HG03432 (cell line): ENCODE results near the gene CLIC4.
"Not testable (repeated sequence)": the region's sequence is repeated elsewhere in the genome, so short reads cannot be mapped to it uniquely, and the experiment has no call there.

Experiments used
- ATAC-seq: cut with Tn5 transposase; IDR thresholded peaks from one replicate; pipeline ENCODE4 v1.9.1; 2021; ENCODE audit warnings: mild to moderate bottlenecking, moderate library complexity; ENCODE audit not compliant: unreplicated experiment

Gene CLIC4

DNA sequence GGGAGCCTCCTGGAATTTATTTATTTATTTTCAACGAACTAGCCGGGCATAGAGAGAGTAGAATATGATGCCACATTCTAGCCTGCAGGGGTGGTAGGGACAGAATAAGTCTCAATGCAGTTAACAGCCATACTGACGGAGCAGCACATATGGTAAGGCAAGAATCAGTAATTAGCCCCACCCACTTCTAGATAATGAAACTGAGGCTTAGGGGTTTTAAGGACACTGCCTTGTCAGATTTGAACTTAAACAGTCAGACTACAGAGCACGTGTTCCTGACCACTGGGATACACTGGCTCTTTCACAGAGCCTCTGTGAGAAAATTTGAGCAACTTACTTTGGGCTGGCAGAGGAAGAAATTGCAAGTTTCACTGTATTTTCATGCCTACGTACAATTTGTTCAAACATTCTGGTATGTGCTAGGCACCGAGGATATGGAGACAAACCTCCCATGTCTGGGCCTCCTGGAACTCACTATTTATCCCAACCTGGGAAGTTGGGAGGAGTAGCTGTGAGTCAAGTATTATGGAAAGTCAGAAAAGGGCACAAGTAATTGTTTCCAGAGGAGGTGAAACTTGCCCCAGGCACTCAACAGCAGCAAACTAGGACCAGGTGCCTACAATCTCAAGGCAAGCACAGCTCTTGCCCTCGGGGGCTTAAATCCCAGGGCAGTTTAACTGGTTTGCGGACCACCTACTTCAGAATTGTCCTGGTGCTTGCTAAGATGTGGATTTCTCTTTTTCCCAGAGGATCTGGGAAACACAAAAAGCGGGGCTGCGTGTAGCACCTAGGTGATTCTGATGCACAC, 1.6 kb upstream of the CLIC4 start:
- no peak for ATAC-seq

DNA sequence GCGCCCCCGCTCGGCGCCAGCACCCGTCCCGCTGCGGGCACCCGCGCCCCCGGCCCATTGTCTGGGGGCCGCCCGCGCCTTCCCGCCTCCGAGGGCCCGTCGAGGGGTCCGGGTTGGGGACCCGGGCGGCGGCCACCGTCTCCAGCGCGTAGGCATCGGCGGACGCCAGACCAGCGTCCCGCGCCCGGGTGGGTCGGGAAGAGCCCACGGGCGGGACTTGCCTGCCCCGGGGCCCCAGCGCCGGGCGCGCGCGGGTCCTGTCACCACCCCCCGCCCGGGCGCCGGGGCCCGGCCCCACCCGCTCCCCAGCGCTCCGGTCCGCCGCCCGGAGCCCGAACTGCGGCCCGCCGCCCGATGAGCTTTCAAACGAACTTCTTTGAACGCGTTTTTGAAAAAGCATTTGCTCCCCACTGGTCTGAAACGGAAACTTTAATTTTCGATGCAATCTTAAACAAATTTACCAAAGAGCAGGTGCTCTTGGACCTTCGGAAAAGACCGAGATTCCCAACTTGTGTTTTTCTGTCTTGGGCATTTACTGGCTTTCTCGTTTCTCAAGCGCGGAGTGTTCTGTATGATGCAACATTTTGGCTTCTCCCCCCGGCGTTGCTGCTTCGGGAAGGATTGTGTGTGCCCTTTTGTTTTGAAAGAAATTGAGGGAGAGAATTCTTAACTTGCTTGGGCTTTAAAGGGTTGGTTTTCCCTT, 615 bp downstream of the CLIC4 start:
- ATAC-seq = peak; percentile 13

DNA sequence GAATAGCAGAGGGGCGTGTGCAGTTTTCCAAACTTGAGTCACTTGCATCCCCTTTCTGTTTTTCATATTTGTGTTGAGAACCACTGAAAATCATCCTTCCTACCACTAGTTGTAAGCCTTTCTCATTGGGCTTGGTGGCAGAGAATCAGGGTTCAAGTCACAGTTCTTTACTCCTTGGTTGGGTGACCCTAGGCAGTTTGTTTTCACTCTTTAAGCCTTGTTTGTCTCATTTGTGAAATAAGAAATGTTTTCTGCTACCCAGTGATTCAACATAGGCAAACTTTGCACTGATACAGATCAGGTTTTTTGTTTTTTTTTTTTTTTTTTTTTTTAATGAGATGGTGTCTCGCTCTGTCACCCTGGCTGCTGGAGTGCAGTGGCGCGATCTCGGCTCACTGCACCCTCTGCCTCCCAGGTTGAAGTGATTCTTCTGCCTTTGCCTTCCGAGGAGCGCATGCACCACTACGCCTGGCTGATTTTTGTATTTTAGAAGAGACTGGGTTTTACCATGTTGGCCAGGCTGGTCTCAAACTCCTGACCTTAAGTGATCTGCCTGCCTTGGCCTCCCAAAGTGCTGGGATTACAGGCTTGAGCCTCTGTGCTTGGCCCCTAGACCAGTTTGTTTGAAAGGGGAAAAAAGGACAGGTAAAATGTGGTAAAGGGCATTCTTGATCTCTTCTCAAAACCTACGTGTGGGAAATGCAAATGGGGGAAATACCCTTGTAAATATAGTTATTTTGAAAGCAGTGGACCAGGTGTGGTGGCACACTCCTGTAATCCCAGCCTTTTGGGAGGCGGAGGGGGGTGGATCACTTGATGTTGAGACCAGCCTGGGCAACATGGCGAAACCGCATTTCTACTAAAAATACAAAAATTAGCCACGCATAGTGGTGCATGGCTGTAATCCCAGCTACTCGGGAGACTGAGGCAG, 3.2 kb downstream of the CLIC4 start:
- ATAC-seq = no peak

DNA sequence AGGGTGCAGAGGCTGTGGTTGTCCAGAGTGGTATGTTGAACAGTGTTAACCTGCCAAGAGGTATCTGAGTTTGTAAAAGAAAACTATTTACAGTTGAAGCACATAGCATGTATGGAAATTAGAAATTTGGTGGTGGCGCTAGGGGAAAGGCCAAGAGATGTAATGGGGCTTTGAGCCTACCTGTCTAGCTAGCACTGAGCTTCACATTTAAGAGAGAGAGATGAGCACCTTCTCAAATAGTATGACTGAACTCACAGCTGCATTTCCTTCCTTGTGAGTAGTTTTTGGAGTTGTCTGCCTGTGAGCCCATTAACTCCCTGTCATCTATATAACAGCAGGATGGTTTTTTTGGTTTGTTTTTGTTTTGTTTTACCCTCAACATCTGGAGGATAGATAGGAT, 4.0 kb downstream of the CLIC4 start:
- no peak for ATAC-seq

DNA sequence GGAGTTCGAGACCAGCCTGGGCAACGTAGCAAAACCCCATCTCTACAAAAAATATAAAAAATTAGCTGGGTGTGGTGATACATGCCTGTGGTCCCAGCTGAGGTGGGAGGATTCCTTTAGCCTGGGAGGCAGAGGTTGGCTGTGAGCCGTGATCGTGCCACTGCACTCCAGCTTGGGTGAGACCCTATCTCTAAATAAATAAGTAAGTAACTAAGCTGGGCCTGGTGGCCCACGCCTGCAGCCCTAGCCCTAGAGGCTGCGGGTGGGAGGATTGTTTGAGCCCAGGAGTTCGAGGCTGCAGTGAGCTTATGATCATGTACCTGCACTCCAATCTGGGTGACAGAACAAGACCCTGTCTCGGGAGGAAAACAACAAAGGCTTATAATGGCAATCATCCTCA, 4.6 kb downstream of the CLIC4 start:
- no peak for ATAC-seq

DNA sequence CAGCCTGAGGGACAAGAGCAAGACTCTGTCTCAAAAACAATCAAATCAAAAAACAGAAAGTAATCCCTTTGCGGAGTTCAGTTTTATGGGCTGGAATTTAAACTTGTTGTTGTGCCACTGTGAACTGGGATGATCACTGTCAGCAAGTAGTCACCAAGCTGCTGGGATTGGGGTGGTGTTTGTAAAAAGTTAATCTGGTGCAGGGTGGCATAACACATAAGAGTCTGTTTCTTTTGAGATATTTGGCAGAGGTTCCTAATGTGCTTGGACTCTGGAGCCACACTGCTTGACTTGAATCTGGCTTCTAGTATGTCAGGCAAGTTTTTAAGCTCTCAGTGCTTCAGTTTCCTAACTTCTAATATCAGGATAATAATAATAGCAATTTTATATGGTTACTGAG, 6.6 kb downstream of the CLIC4 start:
- no peak for ATAC-seq

DNA sequence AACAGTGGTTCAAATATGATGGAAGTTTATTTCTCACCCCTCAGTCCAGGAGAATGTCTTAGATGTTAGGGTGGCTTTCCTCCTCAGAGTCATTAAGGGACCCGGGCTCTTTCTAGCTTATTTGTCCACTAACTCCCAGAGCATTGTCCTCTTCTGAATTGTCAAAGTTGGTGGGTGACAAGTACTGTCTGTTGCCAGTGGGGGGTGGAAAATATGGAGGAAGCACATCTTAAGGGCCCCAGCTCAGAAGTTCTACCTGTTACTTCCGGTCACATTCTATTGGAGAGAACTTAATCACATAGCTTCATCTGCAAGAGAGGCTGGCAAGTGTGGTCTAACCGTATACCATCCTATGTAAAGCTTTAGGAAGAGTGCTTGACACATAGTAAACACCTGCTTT, 7.1 kb downstream of the CLIC4 start:
- no peak for ATAC-seq

DNA sequence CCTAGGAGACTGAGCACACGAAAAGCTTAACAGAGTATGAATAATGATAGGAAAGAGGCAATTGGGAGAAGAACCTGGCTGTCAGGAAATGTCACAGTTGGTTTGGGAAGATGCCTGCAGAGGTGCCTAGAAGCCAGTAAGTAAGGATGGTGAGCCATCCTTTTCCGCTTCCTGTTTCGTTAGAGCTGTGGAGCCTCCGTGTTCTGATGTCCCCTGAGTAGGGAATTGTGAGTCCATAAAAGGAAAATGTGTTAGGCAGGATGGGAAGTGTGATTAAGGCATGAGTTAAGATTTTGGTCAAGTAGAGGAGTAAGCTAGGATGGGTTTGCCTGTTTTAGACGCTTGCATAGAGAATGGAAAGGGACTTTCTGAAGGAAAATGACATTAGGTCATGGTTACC, 9.0 kb downstream of the CLIC4 start:
- ATAC-seq = no peak

DNA sequence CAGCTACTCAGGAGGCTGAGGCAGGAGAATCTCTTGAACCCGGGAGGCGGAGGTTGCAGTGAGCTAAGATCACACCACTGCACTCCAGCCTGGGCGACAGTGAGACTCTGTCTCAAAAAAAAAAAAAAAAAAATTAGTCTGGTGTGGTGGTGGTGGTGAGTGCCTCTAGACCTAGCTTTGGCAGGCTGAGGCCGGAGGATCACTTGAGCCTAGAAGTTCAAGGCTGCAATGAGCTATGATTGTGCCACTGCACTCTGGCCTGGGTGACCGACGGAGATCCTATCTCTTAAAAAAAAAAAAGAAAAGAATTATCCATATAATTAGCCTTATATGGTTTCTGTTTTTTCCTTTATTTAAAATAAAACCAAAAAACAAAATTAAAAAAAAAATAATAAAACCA, 10.1 kb downstream of the CLIC4 start:
- not testable (repeated sequence) for ATAC-seq

DNA sequence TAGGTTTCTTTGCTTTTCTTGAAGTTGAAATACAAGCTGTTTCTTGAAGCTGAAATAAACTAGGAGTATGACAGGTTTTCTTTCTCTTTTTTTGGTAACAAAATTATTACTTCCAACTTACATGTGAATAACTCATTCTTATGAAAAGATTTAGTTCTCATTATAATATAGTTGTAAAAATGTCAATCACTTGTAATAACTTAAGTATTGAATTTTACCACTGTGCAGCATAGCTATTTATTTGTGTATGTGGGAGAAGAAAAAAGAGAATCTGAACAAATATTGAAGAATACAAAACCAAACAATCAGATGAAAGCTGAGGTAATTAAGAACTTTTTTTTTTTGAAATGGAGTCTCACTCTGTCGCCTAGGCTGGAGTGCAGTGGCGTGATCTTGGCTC, 11.1 kb downstream of the CLIC4 start:
- ATAC-seq = no peak

DNA sequence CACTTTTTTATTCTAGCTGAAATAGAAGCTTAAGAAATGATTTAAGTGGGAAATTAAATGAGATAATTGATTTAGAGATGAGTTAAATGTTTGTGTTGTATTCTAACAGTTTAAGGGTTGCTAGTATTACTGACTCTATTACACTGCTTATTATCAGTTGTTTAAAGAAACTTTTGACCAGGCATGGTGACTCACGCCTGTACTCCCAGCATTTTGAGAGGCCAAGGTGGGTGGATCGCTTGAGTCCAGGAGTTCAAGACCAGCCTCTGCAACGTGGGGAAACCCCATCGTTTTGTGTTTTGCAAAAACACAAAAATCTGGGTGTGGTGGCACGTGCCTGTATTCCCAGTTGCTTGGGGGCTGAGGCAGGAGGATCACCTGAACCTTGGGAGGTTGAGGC, 14.2 kb downstream of the CLIC4 start:
- no peak for ATAC-seq

DNA sequence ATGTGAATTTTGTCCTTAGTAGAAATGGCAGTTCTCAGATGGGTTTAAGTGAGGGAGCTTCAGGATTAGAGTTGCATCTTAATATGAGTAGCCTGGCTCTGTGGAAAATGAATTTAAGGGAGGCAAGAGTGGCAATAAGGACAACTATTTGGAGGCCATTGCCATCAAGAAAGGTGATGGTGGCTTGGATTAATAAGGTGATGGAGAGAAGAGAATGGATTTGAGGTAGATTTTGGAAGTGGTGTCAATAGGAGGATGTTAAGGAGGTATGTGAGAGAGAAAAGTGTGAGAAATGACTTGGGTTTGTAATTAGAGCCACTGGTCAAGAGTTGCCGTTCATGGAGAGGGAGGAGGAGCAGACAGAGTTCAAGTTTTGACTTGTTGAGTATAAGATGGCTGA, 16.3 kb downstream of the CLIC4 start:
- no peak for ATAC-seq

DNA sequence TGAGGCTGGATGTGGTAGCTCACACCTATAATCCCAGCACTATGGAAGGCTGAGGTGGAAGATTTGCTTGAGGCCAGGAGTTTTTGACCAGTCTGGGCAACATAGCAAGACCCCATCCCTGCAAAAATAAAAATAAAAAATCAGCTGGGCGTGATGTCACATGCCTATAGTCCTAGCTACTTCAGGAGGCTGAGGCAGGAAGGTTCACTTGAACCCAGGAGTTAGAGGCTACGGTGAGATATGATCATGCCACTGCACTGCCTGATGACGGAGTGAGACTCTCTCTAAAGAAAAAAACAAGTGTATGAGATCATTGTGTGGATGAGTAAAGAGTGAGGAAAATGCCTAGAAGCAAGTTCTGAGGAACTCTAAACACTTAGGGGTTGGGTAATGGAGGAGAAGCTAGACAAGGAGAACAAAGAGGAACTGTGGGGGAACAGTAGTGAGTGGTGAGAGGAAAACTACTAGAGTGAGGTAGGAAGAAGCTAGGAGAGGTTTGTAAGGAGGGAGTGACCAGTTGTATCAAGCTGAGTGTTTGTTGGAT, 17.0 kb downstream of the CLIC4 start:
- no peak for ATAC-seq

DNA sequence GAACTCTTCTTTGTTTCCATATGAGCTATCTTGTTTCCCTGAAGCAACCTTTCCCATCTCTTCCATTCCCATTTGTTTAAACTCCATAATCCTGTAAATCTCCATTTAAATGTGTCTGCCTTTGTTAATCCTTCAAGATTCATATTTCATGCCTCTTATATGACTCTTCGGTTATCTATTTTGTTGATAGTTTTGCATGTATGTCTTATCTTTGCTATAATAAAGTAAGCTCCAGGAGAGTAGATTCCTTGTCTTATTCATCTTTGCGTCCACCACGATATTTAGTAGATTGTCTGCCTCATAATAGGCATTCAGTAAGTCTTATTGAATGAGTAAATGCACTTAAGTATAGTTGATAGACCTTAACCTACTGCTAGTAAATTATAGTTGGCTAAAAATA, 18.4 kb downstream of the CLIC4 start:
- ATAC-seq = no peak

DNA sequence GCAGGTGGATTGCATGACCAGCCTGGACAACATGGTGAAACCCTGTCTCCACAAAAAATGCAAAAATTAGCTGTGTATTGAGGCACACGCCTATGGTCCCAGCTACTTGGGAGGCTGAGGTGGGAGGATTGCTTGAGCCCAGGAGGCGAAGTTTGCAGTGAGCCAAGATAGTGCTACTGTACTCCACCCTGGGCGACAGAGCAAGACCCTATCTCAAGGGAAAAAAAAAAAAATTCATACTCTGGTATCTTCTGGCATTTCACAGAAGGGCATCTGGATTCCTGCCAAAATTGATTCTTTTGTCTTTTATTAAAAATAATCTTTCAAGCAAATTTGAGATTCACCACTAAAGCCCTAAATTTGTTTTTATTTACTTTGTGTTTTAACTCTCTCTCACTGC, 19.2 kb downstream of the CLIC4 start:
- no peak for ATAC-seq

DNA sequence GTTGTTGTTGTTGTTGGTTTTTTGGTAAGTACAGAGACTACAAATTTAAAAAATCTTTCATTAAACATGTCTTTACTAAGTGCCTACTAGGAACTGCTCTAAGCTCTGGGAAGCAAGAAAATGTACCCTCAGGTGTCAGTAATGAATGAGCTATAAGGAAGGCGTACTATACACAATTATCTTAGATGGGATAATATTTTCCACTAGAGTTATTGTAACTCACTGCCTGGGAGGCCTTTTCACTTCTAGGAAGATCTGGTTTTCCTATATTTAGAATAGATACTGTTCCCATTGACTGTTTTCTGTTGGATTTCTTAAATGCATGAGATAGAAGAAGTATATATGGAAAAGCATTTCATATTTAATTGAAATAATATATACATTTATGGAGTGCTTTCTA, 19.6 kb downstream of the CLIC4 start:
- no peak for ATAC-seq

DNA sequence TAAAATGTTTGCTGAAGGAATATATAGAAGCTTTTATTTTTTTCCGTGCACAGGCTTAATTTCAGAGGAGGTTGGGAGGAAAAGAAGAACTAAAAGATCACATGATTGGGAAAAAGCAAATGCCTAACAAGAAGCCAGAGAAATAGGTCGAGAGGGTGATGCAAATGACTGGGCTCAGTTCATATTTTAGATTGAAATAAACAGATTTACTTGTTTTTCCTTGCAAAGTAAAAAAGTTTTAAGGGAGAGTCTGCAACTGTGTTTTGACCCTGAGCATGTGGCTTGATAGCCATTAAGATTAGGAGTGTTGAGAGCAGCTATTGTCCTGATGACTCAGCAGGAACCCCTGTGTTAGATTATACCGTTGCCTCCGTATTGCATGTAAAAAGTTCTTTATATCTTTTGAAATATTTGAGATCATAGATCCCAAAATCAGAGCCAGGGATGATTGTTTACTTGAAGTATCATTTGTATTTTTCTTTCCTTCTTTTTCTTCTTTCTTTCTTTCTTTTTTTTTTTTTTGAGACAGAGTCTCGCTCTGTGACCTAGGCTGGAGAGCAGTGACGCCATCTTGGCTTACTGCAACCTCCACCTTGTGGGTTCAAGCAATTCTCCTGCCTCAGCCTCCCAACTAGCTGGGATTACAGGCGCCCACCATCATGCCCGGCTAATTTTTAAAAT, 20.2 kb downstream of the CLIC4 start:
- no peak for ATAC-seq

DNA sequence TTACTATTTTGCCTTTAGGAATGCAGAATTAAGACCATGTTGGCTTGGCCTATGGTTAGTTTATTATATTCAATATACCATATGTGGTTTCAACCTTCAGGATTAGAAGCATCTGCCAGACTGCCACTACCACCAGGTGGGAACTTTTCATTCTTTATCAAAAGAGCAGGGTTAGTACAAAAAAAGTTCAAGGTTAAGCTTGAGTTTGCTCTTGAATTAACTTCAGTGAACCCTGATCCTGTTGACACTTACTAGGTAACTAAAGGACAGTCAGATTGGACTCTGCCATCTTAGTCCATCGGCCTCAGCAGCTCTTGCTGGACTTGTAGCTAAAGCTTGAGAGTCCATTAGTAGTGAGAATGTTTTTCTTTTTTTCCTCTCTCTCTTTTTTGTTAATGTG, 22.1 kb downstream of the CLIC4 start:
- ATAC-seq = no peak

DNA sequence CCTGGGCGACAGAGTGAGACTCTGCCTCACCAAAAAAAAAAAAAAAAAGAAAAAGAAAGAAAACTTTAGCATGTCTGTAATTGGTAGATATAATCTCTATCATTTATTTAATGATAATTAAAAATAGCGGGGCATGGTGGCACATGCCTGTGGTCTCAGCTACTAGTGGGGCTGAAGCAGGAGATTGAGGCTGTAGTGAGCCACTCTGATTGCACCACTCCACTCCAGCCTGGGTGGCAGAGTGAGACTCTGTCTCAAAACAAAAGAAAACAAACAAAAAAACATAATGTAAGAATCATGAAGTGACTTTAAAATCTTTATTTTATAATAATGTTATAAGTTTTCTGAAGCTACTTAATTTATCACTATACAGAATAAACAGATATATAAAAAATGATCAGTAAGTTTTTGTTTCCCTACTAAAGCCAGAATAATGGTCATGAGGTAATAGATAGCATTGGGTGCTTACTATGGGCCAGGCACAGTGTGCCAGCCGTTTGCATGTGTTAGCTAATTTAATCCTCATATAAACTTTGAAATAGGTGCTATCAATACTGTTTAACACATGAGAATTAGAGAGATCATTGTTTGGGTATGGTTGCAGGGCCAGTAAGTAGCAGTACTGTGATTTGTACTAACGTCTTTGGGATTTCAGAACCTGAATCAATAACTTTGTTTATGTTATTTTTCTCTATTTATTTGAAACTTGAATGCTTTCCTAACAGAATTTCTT, 23.8 kb downstream of the CLIC4 start:
- ATAC-seq = no peak
